Activated T-cell treated with anti-CD3 and anti-CD28 coated beads for 1 hour (primary cell): Measurements from ENCODE around the gene IQCF6.
"Not testable (repeated sequence)": the region's sequence is repeated elsewhere in the genome, so short reads cannot be mapped to it uniquely, and the experiment has no call there.

Source experiments
- DNase-seq: peaks from one replicate; pipeline ENCODE4 v3.0.0-alpha.2; 2020; ENCODE audit warnings: low read depth

IQCF6 gene

DNA sequence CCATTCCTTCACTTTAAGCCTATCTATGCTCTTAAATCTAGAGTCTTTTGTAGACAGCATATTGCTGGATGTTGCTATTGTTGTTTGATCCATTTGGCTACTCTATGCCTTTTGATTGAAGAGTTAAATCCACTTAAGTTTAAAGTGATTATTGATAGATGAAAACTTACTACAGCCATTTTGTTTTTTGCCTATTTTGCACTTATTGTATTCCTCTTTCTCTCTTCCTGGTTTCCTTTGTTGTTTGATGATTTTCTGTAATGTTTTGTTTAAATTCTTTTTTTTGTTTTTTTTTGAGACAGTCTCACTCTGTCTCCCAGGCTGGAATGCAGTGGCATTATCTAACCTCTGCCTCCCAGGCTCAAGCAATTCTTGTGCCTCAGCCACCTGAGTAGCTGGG lies 19.8 kb downstream of the IQCF6 start:
- no peak for DNase-seq

DNA sequence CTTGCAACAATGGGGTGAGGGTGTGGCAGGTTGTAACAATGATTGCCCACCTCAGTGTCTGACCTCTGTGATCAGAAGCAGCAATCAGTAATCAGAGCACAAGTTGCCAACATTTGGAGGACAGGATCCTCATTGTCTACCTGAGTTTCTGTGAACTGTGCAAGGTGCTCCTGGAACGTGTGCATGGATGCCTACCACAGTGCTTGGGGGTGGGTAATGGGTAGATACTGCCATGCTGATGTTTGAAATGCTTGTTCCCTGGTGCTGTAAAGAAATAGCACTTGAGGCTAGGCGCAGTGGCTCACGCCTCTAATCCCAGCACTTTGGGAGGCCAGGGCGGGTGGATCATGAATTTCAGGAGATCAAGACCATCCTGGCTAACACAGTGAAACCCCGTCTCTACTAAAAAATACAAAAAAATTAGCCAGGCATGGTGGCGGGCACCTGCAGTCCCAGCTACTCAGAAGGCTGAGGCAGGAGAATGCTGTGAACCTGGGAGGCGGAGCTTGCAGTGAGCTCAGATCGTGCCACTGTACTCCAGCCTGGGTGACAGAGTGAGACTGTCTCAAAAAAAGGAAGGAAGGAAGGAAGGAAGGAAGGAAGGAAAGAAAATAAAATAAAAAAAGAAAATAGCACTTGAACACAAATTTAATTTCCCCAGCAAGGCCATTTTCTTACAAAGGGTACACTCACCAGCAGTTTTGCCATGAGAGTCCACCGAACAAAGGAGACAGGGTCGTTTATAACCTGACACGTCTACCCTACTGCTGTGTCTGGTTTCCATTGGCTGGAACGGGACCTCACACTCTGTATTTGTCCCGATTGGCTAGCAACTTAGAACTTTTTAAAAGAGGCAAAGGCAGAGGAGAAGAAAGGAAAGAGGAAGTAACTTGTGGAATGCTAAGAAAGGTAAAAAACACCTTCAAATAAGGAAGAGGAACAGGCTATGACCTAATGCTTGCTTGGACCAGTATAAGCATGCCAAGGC lies 25.0 kb downstream of the IQCF6 start:
- DNase-seq, result not testable (repeated sequence)

DNA sequence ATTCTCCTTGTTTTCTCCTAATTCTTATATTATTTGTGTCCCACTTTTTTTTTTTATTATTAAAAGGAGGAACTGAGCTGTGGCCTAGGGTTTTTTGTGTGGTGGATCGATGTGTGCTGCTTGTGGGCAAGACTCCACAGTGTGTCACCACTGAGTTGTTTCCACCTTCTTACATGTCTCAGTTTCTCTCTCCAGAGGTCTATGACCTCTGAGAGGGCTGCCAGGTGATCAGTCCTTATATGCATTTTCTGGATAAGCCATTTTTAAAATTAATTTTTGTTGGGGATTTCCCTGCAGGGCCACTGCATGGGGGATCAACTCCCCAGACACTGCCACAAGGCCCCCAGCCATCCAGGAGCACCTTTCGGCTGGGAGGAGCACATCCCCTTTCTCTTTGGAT lies 27.8 kb downstream of the IQCF6 start:
- no peak for DNase-seq

DNA sequence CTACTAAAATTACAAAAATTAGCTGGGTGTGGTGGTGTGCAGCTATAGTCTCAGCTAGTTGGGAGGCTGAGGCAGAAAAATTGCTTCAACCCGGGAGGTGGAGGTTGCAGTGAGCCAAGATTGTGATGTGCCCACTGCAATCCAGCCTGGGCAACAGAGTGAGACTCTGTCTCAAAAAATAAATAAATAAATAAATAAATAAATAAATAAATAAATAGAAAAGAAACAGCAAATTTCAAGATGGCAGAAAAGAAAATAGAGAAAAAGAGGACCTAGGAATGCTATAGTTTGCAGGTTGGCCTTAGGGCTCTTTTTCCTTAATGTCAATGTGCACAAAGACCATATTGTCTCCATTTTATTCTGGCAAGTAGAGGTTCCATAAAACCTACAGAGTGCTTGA lies 28.2 kb downstream of the IQCF6 start:
- no peak for DNase-seq

DNA sequence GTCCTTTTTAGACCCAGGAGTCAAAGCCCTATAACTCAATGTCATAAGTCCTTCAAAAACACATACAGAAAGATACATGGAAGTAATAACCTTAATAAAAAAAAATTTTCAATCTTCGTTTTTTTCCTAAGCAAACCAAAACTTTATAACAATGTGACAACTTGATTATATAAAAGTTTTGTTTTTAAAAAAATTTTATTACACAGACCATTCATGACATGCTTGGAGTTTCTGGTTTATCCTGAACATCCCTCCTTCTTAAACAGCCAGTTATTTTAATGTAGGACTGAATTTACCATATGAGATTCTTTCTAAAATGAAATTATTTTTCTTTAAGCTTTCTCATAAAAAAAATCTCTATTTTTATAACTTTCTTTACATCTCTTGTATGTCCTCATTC lies 30.7 kb downstream of the IQCF6 start:
- DNase-seq, result no peak

GRCh38 chr3:51747840-51748239 lies 31.2 kb downstream of the IQCF6 start:
- no peak for DNase-seq

GRCh38 chr3:51742978-51743377 lies 36.1 kb downstream of the IQCF6 start:
- DNase-seq, result not testable (repeated sequence)

GRCh38 chr3:51742320-51742719 lies 36.7 kb downstream of the IQCF6 start:
- not testable (repeated sequence) for DNase-seq

GRCh38 chr3:51739110-51739509 lies 39.9 kb downstream of the IQCF6 start:
- DNase-seq, result no peak

DNA sequence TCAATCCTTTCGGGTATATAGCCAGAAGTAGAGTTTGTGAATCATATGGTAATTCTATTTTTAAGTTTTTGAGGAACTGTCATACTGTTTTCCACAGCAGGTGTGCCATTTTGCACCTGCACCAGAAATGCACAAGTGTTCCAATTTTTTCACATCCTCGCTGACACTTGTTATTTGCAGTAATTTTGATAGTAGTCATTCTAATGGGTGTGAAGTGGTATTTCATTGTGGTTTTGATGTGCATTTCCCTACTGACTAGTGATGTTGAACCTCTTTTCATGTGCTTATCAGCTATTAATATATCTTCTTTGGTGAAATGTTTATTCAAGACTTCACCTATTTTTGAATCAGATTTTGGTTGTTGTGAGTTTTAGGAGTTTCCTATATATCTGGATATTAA lies 43.1 kb downstream of the IQCF6 start:
- DNase-seq, result no peak

- DNase-seq, result no peak
These were observed 44.0 kb downstream of the IQCF6 start for GRCh38 chr3:51735039-51735438.

DNA sequence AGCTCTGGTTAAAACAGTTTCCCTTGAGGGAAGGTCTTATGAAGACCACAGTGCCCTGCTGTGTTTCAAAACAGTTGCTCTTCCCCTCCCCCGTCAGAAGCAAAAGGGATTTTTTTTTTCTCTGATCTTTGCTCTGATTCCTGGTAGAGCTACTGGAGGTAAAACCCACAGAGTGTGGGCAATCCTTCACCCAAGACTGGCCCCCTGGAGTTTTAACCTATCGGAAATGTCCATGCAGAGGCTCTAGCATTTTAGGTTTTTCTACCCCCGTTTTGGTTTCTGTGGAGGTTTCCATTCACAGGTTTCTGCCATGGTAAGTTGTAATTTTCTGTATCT lies 44.5 kb downstream of the IQCF6 start:
- no peak for DNase-seq

- DNase-seq, result no peak
These were observed 45.0 kb downstream of the IQCF6 start for GRCh38 chr3:51733859-51734571.

DNA sequence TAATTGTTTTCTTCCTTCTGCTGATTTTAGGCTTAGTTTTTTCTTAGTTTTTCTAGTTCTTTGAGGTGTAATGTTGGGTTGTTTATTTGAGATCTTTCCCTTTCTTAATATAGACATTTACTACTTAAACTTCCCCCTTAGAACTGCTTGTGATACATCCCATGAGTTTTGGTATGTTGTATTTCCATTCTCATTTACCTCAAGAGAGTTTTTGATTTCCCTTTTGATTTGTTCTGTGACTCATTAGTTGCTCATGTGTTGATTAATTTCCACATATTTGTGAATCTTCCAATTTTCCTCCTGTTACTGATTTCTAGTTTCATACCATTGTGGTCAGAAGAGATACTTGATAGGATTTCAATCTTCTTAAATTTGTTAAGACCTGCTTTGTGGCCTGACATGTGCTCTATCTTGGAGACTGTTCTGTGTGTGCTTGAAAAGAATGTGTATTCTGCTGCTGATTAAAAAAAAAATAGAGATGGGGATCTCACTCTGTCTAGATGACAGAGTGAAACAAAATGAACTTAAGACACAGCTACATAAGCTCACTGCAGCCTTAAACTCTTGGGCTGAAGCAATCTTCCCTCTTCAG lies 49.9 kb downstream of the IQCF6 start:
- DNase-seq, result no peak
